ENCODE data around the gene MBLAC1. TPM values are rescaled to one million over a fixed set of nuclear protein-coding genes. Genes with fewer than 3 reads are reported as not detected.

Gene MBLAC1
- total and polyA plus RNA-seq, 10 of the 15 experiments (the other 5 are each of a cell fraction or from before 2014, with no cell fraction given): 0.24 to 3.2 (median 1.8) TPM; not detected in 1

DNA sequence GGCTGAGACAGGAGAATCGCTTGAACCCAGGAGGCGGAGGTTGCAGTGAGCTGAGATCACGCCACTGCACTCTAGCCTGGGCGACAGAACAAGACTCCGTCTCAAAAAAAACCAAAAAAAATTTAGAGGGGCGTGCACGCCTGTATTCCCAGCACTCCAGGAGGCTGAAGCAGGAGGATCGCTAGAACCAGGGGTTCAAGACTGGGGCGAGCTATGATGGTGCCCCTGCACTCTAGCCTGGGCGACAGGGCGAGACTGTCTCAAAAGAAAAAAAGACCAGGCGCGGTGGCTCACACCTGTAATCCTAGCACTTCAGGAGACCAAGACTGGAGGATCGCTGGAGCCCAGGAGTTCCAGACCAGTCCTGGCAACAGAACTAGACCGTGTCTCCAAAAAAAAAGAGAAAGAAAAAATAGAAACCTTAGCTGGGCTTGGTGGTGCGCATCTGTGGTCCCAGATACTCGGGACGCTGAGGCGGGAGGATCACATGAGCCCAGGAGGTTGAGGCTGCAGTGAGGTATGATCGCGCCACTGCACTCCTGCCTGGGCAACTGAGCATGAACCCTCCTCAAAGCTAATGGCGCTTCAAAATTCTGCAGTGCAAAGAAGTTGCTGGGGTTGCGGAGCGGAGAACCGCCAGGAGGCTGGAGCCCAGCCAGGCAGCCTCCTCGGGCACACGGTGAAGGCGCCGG is 382 bp upstream of the MBLAC1 start (continued):
- TF ChIP-seq, protein P1, sequence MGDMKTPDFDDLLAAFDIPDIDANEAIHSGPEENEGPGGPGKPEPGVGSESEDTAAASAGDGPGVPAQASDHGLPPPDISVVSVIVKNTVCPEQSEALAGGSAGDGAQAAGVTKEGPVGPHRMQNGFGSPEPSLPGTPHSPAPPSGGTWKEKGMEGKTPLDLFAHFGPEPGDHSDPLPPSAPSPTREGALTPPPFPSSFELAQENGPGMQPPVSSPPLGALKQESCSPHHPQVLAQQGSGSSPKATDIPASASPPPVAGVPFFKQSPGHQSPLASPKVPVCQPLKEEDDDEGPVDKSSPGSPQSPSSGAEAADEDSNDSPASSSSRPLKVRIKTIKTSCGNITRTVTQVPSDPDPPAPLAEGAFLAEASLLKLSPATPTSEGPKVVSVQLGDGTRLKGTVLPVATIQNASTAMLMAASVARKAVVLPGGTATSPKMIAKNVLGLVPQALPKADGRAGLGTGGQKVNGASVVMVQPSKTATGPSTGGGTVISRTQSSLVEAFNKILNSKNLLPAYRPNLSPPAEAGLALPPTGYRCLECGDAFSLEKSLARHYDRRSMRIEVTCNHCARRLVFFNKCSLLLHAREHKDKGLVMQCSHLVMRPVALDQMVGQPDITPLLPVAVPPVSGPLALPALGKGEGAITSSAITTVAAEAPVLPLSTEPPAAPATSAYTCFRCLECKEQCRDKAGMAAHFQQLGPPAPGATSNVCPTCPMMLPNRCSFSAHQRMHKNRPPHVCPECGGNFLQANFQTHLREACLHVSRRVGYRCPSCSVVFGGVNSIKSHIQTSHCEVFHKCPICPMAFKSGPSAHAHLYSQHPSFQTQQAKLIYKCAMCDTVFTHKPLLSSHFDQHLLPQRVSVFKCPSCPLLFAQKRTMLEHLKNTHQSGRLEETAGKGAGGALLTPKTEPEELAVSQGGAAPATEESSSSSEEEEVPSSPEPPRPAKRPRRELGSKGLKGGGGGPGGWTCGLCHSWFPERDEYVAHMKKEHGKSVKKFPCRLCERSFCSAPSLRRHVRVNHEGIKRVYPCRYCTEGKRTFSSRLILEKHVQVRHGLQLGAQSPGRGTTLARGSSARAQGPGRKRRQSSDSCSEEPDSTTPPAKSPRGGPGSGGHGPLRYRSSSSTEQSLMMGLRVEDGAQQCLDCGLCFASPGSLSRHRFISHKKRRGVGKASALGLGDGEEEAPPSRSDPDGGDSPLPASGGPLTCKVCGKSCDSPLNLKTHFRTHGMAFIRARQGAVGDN (IDR thresholded peaks at IDR 0.05): peak; percentile 59; the same call in 1 of the 2 replicates
- TF ChIP-seq BACH1 (IDR thresholded peaks at IDR 0.05; ENCODE audit: borderline replicate concordance) (peak; percentile 45; the same call in 1 of the 2 replicates), NKRF (conservative IDR thresholded peaks at IDR 0.05) (peak; percentile 80; the same call in 1 of the 2 replicates), E4F1 (IDR thresholded peaks at IDR 0.05; ENCODE audit: borderline replicate concordance, partially characterized antibody) (peak; percentile 3), PAX8 (IDR thresholded peaks at IDR 0.05) (peak; percentile 86; the same call in 1 of the 2 replicates), RUNX3 (IDR thresholded peaks at IDR 0.05; ENCODE audit: low read length) (no peak), GATAD2B (conservative IDR thresholded peaks at IDR 0.05; ENCODE audit: low read depth) (0 out of 2 replicates have a peak, but pooled peaks have one; percentile 2)

All from GM12878 (cell line).